Loucy (cell line): ENCODE measurements around the gene ALK.

Experiments used
- H2AFZ ChIP-seq: fragments of 200-600 bp; sonication (generic); 2 replicates; pipeline ENCODE4 v1.6.0; 2016; ENCODE audit warnings: antibody characterized with exemption, mild to moderate bottlenecking, low read length, moderate library complexity
- H3F3A ChIP-seq: fragments of 200-600 bp; 2 replicates; pipeline ENCODE4 v1.6.0; 2016; ENCODE audit warnings: antibody characterized with exemption, low read depth, mild to moderate bottlenecking
- H3K27me3 ChIP-seq: fragments of 200-600 bp; sonication (generic); 2 replicates; pipeline ENCODE4 v1.6.1; 2014; ENCODE audit warnings: low read length, mild to moderate bottlenecking; ENCODE audit not compliant: insufficient read depth, poor library complexity, severe bottlenecking
- H3K36me3 ChIP-seq: fragments of 200-600 bp; sonication (generic); 2 replicates; pipeline ENCODE4 v1.6.1; 2016; ENCODE audit warnings: low read length; ENCODE audit not compliant: insufficient read depth
- H3K4me1 ChIP-seq: fragments of 200-600 bp; sonication (generic); 2 replicates; pipeline ENCODE4 v1.5.1; 2014; ENCODE audit warnings: low read length, mild to moderate bottlenecking; ENCODE audit not compliant: insufficient read depth, poor library complexity, severe bottlenecking
- H3K4me2 ChIP-seq: fragments of 200-600 bp; sonication (generic); 2 replicates; pipeline ENCODE4 v1.6.0; 2014; ENCODE audit warnings: antibody characterized with exemption, low read length, low read depth, mild to moderate bottlenecking; ENCODE audit not compliant: poor library complexity, severe bottlenecking
- H3K4me3 ChIP-seq: fragments of 200-600 bp; sonication (generic); 2 replicates; pipeline ENCODE4 v1.5.1; 2014; ENCODE audit warnings: low read length, mild to moderate bottlenecking, mixed read lengths; ENCODE audit not compliant: poor library complexity, severe bottlenecking
- H3K79me2 ChIP-seq: fragments of 200-600 bp; sonication (generic); 2 replicates; pipeline ENCODE4 v1.6.1; 2014; ENCODE audit warnings: low read length; ENCODE audit not compliant: insufficient read depth
- H3K9ac ChIP-seq: fragments of 200-600 bp; sonication (generic); 2 replicates; pipeline ENCODE4 v1.6.0; 2014; ENCODE audit warnings: mild to moderate bottlenecking, low read depth, low read length, moderate library complexity; ENCODE audit not compliant: poor library complexity, severe bottlenecking
- H3K9me2 ChIP-seq: fragments of 200-600 bp; sonication (generic); replicated peaks from 2 replicates; pipeline ENCODE4 v1.6.1; 2016; ENCODE audit warnings: low read depth, low read length, mixed read lengths
- H3K9me3 ChIP-seq: fragments of 200-600 bp; sonication (generic); 2 replicates; pipeline ENCODE4 v1.6.1; 2014; ENCODE audit warnings: mild to moderate bottlenecking, antibody characterized with exemption, low read length, low read depth; ENCODE audit not compliant: insufficient read depth
- H4K20me1 ChIP-seq: fragments of 200-600 bp; sonication (generic); 2 replicates; pipeline ENCODE4 v1.6.0; 2014; ENCODE audit warnings: antibody characterized with exemption, low read length, mild to moderate bottlenecking; ENCODE audit not compliant: insufficient read depth, poor library complexity, severe bottlenecking
- CTCF ChIP-seq: fragments of 200-600 bp; sonication (generic); conservative IDR thresholded peaks from 2 replicates; pipeline ENCODE4 v1.5.1; 2014; ENCODE audit warnings: mild to moderate bottlenecking, antibody characterized with exemption, low read length
- EZH2phosphoT487 ChIP-seq: fragments of 200-600 bp; IDR thresholded peaks from 2 replicates; pipeline ENCODE4 v1.6.1; 2018; ENCODE audit warnings: antibody characterized with exemption, mild to moderate bottlenecking, moderate library complexity, borderline replicate concordance

ALK gene

GRCh38 chr2:29433920-29434319 is 487.5 kb downstream of the ALK start:
- Histone ChIP-seq H3K36me3 (no peaks in the 10 kb centered on the region), H4K20me1 (no peaks in the 10 kb centered on the region), H3K4me3 (no peak overlapping the region), H3K4me2 (no peak overlapping the region), H3F3A (no peaks in the 10 kb centered on the region), H3K27me3 (no peaks in the 10 kb centered on the region), H3K9ac (no peak overlapping the region), H3K79me2 (no peaks in the 10 kb centered on the region), H3K9me3 (no peaks in the 10 kb centered on the region), H3K9me2 (no peaks in the 10 kb centered on the region), H3K4me1 (no peaks in the 10 kb centered on the region), H2AFZ (no peak overlapping the region)
- TF ChIP-seq CTCF, result no peak
- no peak for TF ChIP-seq EZH2phosphoT487

- Histone ChIP-seq H3K4me1 (no peaks in the 10 kb centered on the region), H3K9me2 (no peaks in the 10 kb centered on the region), H4K20me1 (no peaks in the 10 kb centered on the region), H3K4me2 (no peak overlapping the region), H3K9ac (no peak overlapping the region), H3K4me3 (no peak overlapping the region), H3K79me2 (no peaks in the 10 kb centered on the region), H3F3A (no peaks in the 10 kb centered on the region), H3K36me3 (no peaks in the 10 kb centered on the region), H2AFZ (no peak overlapping the region), H3K9me3 (no peaks in the 10 kb centered on the region), H3K27me3 (no peaks in the 10 kb centered on the region)
- no peak for TF ChIP-seq EZH2phosphoT487
- no peak for TF ChIP-seq CTCF
Observed at GRCh38 chr2:29433128-29433527, 488.3 kb downstream of the ALK start.

DNA sequence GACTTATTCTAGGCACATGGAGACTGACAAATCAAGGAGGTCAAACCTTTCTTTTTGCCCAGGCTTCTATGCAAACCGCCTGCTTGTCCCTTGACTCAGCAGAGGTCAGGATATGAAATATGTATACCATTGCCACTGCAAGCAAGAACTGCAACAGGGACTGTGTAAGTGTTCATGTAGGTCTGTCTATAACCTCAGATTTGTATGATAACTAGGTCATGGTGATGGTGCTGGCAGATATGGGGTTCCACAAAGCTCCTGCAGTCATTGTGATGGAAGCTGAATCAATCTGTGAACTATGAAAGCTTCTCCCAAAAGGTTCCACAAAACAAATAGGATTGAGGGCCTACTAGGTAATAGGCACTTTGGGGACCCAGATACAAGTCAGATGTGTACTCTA is 489.9 kb downstream of the ALK start:
- Histone ChIP-seq H3K9me2 (no peaks in the 10 kb centered on the region), H3K27me3 (no peaks in the 10 kb centered on the region), H3K9me3 (no peaks in the 10 kb centered on the region), H3K4me1 (no peaks in the 10 kb centered on the region), H2AFZ (no peak overlapping the region), H3K9ac (no peak overlapping the region), H3K79me2 (no peaks in the 10 kb centered on the region), H3F3A (no peaks in the 10 kb centered on the region), H3K4me3 (no peak overlapping the region), H4K20me1 (no peaks in the 10 kb centered on the region), H3K4me2 (no peak overlapping the region), H3K36me3 (no peaks in the 10 kb centered on the region)
- TF ChIP-seq CTCF (no peak), EZH2phosphoT487 (no peak)
